K562 (cell line): Measurements from ENCODE around the gene TJP2. TPM values are rescaled to one million over a fixed set of nuclear protein-coding genes. Genes with fewer than 3 reads are reported as not detected.

Experiments used
- polyA plus RNA-seq, 8 experiments: library from polyadenylated mRNA; depleted of rRNA in 4 of 8; stranded (reverse) in 5 of 8; unstranded in 3 of 8; fragments of >200 nt; fragmentation: Nextera tagmentation in 2 of 8; fragmentation: Illumina TruSeq in 1 of 8; extraction: Ambion mirVana in 2 of 8; extraction: Trizol in 1 of 8; gene quantifications; 2 replicates each; pipeline versions ENCODE4 v1.2.1 to v1.2.3, GENCODE V29; 2011 to 2014; ENCODE audit warnings: inconsistent platforms in 1 of 8, missing spikeins in 1 of 8
- total RNA-seq, 7 experiments: library from RNA; depleted of rRNA in 6 of 7; stranded (reverse); fragments of >200 nt in 6 of 7; fragmentation: Illumina TruSeq in 2 of 7; extraction: Trizol in 2 of 7; gene quantifications; 2 replicates each; pipeline versions ENCODE4 v1.2.1 to v1.2.3, GENCODE V29; 2011 to 2021; ENCODE audit warnings: low replicate concordance in 1 of 7
- TF ChIP-seq, protein P1 (sequence below): fragments of 200-600 bp; sonication (generic); IDR thresholded peaks from one replicate; pipeline ENCODE4 v1.6.1; 2012; ENCODE audit warnings: mild to moderate bottlenecking, low read depth, low read length, inconsistent platforms

Gene TJP2
- total and polyA plus RNA-seq, 9 of the 15 experiments (the other 6 are each of a cell fraction or from before 2014, with no cell fraction given), result 4.0 to 24.1 (median 16.8) TPM

DNA sequence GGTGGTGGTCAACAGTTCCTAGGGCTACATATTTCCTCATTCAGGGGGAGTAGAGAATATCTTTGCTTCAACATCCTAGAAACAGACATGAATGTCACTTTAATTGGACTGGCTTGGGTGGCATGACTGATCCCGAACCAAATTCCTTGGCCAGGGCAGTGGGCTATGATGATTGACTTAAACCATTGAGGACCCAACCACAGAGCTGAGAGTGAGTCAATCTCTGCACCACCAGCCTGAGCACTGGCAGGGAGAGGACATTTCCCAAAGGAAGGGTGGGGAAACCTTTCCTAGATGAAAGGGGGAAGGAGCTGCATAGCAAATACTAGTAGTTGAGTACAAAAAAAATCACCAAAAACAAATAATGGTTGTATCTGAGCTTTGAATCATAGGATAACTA lies 98.1 kb downstream of the TJP2 start (continued):
- TF ChIP-seq, protein P1, sequence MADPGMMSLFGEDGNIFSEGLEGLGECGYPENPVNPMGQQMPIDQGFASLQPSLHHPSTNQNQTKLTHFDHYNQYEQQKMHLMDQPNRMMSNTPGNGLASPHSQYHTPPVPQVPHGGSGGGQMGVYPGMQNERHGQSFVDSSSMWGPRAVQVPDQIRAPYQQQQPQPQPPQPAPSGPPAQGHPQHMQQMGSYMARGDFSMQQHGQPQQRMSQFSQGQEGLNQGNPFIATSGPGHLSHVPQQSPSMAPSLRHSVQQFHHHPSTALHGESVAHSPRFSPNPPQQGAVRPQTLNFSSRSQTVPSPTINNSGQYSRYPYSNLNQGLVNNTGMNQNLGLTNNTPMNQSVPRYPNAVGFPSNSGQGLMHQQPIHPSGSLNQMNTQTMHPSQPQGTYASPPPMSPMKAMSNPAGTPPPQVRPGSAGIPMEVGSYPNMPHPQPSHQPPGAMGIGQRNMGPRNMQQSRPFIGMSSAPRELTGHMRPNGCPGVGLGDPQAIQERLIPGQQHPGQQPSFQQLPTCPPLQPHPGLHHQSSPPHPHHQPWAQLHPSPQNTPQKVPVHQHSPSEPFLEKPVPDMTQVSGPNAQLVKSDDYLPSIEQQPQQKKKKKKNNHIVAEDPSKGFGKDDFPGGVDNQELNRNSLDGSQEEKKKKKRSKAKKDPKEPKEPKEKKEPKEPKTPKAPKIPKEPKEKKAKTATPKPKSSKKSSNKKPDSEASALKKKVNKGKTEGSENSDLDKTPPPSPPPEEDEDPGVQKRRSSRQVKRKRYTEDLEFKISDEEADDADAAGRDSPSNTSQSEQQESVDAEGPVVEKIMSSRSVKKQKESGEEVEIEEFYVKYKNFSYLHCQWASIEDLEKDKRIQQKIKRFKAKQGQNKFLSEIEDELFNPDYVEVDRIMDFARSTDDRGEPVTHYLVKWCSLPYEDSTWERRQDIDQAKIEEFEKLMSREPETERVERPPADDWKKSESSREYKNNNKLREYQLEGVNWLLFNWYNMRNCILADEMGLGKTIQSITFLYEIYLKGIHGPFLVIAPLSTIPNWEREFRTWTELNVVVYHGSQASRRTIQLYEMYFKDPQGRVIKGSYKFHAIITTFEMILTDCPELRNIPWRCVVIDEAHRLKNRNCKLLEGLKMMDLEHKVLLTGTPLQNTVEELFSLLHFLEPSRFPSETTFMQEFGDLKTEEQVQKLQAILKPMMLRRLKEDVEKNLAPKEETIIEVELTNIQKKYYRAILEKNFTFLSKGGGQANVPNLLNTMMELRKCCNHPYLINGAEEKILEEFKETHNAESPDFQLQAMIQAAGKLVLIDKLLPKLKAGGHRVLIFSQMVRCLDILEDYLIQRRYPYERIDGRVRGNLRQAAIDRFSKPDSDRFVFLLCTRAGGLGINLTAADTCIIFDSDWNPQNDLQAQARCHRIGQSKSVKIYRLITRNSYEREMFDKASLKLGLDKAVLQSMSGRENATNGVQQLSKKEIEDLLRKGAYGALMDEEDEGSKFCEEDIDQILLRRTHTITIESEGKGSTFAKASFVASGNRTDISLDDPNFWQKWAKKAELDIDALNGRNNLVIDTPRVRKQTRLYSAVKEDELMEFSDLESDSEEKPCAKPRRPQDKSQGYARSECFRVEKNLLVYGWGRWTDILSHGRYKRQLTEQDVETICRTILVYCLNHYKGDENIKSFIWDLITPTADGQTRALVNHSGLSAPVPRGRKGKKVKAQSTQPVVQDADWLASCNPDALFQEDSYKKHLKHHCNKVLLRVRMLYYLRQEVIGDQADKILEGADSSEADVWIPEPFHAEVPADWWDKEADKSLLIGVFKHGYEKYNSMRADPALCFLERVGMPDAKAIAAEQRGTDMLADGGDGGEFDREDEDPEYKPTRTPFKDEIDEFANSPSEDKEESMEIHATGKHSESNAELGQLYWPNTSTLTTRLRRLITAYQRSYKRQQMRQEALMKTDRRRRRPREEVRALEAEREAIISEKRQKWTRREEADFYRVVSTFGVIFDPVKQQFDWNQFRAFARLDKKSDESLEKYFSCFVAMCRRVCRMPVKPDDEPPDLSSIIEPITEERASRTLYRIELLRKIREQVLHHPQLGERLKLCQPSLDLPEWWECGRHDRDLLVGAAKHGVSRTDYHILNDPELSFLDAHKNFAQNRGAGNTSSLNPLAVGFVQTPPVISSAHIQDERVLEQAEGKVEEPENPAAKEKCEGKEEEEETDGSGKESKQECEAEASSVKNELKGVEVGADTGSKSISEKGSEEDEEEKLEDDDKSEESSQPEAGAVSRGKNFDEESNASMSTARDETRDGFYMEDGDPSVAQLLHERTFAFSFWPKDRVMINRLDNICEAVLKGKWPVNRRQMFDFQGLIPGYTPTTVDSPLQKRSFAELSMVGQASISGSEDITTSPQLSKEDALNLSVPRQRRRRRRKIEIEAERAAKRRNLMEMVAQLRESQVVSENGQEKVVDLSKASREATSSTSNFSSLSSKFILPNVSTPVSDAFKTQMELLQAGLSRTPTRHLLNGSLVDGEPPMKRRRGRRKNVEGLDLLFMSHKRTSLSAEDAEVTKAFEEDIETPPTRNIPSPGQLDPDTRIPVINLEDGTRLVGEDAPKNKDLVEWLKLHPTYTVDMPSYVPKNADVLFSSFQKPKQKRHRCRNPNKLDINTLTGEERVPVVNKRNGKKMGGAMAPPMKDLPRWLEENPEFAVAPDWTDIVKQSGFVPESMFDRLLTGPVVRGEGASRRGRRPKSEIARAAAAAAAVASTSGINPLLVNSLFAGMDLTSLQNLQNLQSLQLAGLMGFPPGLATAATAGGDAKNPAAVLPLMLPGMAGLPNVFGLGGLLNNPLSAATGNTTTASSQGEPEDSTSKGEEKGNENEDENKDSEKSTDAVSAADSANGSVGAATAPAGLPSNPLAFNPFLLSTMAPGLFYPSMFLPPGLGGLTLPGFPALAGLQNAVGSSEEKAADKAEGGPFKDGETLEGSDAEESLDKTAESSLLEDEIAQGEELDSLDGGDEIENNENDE, result no peak
